HG03432 (cell line): Measurements from ENCODE around the gene INSYN1.
"Not testable (repeated sequence)": the region's sequence is repeated elsewhere in the genome, so short reads cannot be mapped to it uniquely, and the experiment has no call there.

Experiments
- ATAC-seq: cut with Tn5 transposase; IDR thresholded peaks from one replicate; pipeline ENCODE4 v1.9.1; 2021; ENCODE audit warnings: mild to moderate bottlenecking, moderate library complexity; ENCODE audit not compliant: unreplicated experiment

INSYN1 gene, protein sequence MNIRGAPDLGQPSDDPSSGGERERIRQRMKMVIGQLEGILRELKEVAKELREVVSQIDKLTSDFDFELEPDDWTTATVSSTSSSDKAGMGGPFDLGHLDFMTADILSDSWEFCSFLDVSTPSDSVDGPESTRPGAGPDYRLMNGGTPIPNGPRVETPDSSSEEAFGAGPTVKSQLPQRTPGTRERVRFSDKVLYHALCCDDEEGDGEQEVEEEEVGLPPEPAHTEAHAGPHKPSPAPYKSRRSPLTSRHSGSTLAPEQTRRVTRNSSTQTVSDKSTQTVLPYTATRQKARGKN

DNA sequence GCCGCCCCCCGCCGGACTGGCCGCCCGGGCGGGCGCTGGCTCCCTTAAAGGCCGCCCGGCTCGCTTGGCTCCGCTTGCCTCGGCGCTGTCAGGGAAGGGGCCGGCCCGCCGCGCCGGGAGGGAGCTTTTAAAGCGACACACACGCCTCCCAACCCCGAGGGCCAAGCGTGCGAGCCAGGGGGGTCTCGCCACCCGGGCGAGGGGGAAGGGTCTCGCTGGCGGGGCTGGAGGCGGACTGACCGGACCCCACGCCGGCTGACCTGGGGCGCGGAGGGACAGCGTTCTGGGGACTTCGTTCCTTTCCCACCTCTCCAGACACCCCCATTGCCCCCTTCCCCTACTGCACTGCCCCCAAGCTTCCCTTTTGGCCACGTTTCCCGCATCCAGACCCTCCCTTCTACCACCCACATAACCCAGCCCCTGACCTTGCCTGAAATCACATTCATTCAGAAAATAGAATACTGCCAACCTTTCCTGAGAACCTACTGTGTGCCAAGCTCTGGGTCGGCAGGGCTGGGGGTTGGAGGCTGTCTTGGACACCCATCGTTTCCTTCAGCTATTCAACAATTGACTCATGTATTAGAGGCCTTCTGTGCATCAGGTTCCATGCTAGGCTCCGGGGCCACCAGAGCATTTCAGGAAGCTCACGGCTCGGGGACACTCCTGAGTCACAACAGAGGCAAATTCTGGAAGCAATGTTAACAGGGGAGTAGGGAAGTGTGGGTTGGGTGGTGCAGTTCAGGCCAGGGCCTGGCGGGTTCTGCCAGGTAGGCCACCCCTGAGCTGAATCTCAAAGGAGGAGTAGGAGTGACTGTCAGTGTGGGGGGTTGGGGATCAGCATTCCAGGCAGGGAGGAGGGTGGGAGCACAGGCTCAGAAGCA lies at the start of gene INSYN1:
INSYN1 (minus strand) TSS at position 102 of the 881 bp plus-strand sequence. CDS start 2,221 bp downstream, outside the sequence.
- ATAC-seq, result no peak

DNA sequence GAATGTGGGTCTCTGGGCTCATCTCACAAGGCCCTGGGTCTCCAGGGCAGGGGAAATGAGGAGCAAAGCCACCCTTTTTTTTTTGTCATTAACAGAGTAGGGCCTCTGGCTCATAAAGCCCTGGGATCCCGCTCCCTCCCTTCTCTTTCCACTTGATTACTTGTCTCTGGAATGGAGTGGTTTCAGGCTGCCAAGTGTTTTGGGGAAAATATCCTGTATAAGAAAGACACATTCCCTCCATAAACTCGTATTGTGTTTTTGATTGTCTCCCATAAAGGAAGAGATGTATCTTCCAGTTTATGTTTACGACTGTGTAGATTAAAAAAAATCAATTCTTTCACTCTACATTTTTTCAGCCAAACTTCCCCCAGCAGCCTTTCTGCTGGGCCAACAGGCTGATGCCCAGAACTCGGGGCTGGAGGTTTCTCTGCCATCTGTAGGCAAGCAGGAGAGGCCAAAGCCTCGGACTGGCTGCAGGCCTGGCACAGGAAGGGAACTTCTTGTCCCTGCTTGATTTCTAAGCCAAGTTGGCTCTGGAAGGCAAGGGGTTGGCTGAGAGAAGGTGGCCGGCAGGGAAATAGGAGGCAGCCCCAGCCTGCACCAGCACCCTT lies 49.4 kb upstream of the INSYN1 start:
- ATAC-seq, result no peak

DNA sequence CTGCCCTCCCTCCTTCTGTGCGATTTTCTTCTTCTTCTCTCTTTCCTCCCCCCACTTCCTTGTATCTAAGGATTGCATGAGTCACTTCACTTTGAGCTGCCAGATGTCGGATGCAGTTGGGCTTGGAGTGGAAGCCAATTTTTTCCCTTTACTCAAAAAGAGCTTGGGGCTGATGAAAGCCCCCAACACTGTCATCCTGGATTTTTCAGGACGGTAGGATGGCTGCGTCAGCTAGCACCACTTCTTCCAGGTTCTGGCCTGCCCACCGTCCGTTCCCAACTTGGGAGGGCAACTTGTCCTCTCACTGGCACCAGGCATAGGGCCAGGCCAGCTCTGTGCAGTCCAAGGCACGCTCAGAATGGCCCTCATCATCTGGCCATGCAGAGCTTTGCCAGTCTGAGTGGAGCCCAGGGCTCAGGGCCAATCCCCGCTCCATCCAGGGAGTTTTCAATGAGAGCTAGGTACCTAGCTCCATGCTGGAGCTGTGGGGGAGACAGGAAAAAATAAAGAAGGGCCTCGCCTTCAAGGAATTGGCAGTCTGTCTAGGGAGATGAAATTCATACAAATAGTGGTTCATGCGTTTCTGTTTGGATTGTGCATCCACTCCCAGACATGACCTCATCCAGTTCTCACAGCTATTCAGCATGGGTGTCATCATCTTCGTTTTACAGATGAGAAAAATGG lies 47.7 kb upstream of the INSYN1 start:
- ATAC-seq, result no peak

DNA sequence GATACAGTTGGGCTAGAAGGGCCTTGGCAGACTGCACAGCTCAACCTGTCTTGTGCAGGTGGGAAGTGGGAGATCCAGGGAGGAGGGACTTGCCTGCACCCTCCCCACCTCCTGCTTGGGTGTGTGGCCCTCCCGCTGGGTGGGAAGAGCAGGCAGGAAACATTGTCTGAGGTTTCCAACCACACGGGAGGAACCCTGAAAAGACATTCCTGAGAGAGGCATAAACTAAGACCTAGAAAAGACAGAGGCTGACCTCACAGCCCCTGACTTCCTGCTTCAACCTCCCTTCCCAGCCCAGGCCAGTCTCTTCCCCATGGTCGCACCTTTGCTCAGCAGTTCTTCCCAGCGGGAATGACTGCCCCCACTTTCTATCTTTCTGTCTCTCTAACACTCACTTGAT lies 46.3 kb upstream of the INSYN1 start:
- ATAC-seq, result no peak

DNA sequence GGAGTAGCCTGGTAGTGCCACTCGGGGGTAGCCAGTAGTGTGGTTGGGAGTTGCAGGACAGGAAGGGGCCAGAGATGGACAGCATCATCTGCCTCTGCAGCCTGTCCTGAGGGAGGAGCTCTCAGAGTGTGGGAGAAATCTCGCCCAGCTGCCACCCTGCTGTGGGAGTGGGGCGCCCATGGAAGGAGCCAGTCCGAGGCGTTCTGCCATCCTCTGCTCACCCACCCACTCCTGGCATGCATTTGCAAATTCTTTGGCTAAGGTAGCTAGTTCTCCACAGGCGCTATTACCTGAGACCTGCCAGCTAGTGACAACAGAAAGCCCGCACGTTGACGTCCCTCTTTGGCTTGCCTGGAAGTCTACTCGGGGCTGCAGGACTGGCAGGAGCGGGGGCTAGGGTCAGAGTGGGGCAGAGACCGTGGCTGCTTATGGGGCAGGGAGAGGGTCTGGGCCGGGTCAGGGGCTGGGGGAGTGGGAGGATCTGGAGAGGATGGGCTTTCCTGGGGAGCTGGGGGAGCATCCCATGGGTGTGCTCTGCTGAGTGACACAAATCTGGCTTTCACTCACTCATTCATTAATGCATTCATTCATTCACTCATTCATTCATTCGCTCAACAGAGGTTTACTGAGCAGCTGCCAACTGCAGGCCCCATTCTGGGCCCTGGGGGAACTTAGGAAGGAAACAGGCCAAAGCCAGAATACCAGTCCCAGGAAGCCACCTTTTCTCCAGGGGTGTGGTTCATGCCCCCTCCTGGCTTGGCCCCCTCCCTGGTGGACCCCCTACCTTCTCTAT lies 44.4 kb upstream of the INSYN1 start:
- ATAC-seq, result no peak

DNA sequence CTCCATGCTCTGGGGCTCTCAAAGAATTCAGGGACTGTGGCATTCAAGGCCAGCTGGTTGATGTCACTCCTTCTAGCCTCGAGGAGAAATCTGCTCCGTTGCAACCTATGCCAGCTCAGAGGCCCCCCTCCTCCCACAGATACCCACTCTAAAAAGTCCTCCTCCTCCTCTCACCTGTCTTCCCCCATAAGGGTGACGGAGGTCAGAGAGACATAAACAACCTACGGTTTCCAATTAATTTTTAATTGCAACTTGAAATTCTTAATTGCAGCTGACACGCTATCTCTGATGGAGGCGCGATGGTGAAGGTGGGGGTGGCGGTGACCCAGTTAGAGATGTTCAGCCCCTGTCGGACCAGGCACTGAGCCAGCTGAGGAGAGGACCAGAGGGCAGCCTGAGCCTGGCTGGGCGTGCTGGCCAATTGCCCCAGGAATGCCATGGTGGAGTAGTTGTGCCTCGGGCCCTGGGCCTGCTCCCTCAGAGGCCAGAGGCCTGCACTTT lies 43.2 kb upstream of the INSYN1 start:
- no peak for ATAC-seq

DNA sequence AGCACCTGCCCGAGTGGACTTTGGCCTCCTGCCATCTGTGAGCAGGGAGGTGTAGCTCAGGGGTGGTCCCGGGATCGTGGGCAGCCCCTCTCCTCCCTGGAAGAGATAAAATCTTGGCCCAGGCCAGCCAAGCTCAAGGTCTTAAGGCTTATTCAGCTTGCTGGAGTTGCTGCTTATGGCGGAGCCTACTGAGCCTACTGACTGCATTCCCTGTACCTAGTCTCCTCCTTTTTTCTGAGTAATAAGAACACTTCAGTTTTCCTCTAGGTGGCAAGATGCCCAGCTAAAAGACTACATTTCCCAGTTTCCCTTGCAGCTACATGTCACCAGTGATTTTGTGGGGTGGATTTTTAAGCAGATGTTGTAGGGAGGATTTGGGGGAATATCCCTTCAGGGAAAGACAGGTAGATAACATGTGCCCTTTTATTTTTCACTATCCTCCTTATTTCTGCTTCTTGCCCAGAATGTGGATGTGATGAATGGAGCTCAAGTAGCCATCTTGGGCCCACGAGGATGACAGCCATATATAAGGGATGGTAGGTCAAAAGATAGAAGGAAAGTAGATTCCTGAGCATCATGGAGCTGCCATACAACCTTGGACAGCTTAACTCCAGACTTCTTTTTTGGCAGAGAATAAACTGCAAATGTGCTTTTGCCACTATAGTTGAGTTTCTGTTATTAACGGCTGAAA lies 41.4 kb upstream of the INSYN1 start:
- no peak for ATAC-seq

DNA sequence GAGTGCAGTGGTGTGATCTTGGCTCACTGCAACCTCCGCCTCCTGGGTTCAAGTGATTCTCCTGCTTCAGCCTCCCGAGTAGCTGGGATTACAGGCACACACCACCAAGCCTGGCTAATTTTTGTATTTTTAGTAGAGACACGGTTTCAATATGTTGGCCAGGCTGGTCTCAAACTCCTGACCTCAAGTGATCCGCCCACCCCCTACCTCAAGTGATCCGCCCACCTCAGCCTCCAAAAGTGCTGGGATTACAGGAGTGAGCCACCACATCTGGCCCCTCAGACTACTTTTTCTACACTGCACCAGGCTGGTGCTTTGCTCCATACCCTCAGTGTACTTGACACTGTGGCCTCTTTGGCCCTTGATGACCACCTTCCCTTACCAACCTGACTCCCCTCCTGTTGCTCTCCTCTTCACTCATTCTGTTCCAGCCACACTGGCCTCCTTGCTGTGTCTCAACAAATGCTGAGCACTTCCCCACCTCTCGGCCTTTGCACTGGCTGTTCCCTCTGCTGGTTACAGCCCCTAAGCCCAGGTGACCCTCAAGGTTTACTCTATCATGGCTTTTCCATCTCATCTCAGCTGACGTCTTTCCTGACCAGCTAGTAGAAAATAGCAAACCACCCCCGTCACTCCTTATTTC lies 39.9 kb upstream of the INSYN1 start:
- ATAC-seq, result not testable (repeated sequence)

DNA sequence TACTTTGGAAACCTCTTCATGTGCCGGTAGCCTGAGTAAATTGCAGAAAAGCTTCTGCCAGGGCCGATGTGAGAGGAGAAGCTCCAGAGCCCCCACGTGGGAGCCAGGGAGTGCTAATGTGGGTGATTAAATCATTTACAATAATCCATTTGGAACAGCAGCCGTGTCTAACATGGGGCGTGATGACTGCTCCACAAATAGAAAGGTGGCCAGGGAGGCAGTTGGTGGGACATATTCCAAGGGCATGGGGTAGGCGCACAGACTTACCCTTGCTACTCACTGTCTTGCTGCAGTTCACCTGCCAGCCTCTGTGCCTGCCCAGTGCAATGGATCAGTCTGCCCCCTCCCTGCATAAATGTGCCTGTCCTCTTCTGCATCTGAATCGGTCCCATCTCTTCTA lies 39.3 kb upstream of the INSYN1 start:
- no peak for ATAC-seq

DNA sequence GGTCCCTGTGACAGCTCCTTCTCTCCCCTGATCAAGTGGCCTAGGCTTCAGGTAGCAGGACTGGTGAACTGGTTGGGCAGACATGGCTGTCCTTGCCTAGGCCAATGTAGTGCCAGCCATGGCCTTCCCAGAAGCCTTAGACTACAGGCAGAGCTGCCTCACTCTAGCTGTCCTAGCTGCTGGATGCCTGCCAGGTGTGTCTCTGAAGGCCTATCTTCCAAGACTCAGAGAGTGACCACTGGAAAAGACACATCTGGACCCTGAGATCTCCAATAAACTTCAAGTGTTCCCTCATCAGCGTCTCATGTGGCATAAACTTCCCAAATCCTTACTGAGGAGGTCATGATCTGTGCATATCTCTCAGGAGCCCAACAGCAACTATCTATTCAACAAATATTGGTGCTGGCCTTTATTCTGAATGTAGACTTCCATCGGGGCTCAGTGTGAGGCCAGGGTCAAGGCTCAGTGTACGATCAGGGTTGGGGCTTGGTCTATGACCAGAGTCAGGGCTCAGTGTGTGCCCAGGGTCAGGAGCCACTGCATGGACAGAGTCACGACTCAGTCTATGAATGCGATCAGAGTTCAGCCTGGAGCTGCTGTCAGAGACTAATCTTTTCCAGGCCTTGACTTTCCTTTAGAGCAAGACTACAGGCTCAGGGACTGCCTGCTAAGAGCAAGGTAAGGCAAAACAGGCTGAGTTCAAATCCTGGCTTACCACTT lies 36.5 kb upstream of the INSYN1 start:
- ATAC-seq, result no peak

DNA sequence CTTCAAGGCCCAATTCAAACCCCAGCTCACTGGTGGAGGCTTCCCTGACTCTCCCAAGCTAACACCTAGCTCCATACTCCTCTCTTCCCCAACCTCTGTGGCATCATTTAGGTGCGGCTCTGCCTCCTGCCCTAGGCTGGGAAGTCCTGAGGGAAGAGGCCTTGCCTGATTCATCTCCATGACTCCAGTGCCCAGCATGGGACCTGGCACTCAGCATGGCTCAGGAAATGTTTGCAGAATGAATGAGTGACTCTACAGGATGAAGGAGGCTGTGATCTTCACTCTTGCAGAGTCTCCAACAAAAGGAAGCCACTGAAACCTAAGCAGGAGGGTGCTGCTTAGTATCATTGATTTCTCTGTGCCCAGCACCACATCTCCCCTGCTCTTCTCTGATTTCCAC lies 34.5 kb upstream of the INSYN1 start:
- ATAC-seq, result no peak

DNA sequence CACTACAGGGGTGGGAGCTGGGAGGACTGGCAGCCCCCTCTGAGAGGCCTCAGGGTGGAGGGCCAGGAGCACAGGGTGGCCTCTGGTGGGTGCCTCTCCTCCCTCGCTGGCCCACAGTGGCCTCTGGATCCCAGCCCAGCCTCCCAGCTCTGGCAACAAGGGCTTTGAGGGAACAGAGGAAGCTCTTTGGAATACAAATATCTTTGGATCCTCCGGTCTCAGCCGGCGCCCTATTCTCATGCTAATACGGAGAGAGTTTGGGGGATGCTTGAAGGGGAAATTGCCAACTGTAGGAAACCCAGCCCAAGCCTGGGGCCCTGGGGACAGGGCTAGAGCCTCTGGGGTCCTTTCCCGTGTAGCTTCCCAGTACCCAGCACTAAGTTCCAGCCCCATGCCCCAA lies 33.4 kb upstream of the INSYN1 start:
- no peak for ATAC-seq

DNA sequence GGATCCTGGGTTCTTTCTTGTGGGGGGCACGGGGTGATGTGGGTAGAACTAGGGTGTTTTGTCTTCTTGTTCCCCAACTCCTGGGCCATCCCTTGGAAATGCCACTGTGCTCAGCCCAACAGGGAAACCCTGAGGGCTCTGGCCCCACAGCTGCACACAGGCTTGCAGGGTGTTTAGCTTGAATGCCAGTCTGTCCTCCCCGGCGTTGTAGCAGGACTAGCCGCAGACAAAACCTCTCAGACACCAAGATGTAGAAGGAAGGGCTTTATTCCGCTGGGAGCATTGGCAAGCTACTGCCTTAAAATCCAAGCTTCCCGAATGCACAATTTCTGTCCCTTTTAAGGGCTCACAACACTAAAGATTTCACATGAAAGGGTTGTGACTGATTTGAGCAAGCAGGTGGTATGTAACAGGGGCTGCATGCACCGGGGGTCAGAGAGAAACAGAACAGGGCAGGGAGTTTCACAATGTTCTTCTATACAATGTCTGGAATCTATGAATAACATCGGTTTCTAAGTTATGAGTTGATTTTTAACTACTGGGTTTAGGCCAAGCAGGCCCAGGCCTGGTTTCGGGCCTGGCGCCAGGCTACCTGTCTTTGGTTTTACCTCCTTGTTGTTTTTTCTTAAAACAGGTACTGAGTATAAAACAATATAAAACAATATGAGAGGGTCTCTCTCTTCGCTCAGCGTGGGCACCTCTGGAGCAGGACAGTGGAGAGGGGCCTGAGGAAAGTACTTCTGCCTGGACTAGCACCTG lies 32.3 kb upstream of the INSYN1 start:
- not testable (repeated sequence) for ATAC-seq

DNA sequence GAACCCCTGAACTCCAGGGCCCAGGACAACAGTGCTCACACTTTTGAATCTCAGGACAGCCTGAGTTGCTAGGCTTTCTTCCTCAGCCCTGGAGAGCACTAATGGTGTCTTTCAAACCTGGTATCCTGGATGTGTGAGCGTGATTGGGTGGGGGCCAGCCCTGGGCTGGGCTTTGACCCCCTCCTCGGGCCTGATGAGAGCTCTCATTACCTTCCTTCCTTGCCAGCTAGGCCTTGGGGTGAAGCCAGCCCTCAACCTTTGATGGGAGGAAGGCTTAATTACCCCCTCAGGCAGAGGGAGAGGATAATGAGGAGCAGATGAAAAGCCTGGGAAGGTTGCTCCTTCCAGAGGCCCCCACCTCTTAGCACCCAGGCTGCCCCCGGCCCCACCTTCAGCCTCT lies 31.1 kb upstream of the INSYN1 start:
- ATAC-seq, result no peak

DNA sequence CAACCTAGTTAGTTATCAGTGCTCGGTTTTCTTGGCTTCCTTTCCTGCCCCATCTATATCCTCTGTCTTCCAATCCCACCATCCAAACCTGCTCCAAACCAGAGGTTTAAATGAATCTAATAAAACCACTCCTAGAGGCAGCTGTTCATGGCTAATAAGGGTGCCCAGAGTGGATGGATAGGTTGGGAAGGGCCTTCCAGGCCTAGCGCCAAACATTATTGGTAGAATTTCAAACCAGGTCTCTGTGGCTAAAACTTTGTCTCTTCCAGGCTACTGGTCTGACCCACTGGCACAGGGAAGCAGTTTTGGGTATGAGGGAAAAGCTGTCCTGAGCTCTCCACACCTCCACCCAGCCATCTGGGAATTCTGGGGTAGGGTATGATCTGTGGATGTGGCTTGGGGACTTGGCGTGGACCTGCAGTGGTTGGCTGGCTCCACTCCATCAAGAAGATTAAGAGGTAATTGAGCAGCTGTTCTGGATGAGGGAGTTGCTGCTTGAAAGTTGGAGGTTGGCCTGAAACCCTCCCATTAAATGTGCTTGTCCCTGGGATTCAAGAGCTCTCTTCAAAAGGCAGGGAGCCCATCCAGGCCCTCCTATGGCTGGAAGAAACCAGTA lies 29.3 kb upstream of the INSYN1 start:
- no peak for ATAC-seq

DNA sequence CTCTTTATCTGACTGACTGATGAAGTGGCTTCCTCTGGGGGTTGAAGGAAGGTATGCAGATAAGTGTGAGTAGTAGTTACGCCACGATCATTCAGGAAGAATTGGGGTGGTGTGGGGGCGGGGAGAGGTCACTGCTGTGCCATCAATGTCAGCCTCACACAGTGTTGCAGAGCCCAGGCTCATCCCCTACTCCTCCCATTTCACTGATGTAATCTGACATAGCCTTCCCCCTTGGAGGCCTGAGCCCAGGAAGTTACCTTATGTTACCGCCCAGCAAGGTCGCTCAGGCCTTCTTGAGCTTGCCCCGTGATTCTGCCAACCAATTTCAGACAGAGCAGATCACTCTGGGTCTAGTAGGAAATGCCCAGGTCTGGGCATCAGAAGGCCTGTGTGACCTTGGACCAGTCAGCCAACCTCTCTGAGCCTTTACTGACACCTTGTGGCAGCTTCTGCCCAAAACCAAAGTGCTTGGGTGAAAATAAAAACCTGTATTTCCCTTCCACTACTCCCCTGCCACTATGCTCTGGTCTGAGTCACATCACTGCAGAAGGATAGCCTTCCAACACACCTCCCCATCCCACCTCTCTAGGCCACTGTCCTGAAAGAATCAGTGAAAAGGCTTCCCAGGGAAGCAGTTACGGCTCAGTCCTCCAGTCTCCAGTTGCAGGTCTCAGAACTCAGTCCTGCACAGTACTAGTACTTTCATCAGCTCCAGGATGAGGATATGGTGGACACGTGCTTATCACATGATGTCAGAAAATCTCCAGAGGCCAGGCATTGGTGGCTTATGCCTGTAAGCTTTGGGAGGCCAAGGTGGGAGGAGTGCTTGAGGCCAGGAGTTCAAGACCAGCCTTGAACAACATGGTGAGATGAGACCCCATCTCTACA lies 28.1 kb upstream of the INSYN1 start:
- no peak for ATAC-seq
